ENCODE measurements around the gene ARRDC5. TPM values are rescaled to one million over a fixed set of nuclear protein-coding genes. Genes with fewer than 3 reads are reported as not detected.
A peak's percentile ranks its signal among the peaks of the same experiment; 100 is the strongest.

ARRDC5 gene
- total and polyA plus RNA-seq, 2 of the 13 experiments (the other 11 are each of a cell fraction or from before 2014, with no cell fraction given), result not detected

DNA sequence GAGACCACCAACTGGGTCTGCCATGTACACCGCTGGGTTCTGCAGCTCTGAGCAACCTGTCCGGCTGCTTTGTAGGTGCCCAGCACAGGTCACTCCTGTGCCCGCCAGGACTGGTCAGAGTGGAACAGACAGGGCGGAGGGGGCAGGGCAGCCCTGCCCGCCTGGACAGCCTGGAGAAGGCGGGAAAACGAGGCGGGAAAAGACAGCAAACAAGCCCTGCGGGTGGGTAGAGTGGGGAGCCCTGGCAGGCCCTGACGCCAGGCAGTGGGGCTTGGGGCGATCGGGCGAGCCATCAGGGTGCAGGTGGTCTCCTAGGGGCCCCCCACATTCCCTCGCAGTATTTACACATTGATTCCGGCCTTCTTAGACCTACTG is 6.1 kb upstream of the ARRDC5 start (continued):
- TF ChIP-seq IKZF4 (CRISPR knock-in tag; IDR thresholded peaks at IDR 0.05; ENCODE audit: borderline replicate concordance, low read depth, not compliant biosample characterization) (peak; percentile 4), KLF11 (CRISPR knock-in tag; IDR thresholded peaks at IDR 0.05) (no peak), ZNF563 (CRISPR knock-in tag; IDR thresholded peaks at IDR 0.05) (no peak), ZSCAN29 (CRISPR knock-in tag; conservative IDR thresholded peaks at IDR 0.05) (no peak), SP4 (CRISPR knock-in tag; IDR thresholded peaks at IDR 0.05) (no peak), SMARCE1 (IDR thresholded peaks at IDR 0.05; ENCODE audit: borderline replicate concordance) (no peak), ZNF260 (CRISPR knock-in tag; IDR thresholded peaks at IDR 0.05; ENCODE audit: borderline replicate concordance, low read depth) (no peak), KDM5B (CRISPR knock-in tag; IDR thresholded peaks at IDR 0.05; ENCODE audit: borderline replicate concordance) (peak; percentile 72), ZNF296 (CRISPR knock-in tag; conservative IDR thresholded peaks at IDR 0.05) (peak; percentile 59; the same call in 1 of the 2 replicates), ZBTB7A (CRISPR knock-in tag; IDR thresholded peaks at IDR 0.05) (peak; percentile 14; the same call in 1 of the 2 replicates), ATM (IDR thresholded peaks at IDR 0.05; ENCODE audit: borderline replicate concordance) (no peak)
- TF ChIP-seq, protein P1, sequence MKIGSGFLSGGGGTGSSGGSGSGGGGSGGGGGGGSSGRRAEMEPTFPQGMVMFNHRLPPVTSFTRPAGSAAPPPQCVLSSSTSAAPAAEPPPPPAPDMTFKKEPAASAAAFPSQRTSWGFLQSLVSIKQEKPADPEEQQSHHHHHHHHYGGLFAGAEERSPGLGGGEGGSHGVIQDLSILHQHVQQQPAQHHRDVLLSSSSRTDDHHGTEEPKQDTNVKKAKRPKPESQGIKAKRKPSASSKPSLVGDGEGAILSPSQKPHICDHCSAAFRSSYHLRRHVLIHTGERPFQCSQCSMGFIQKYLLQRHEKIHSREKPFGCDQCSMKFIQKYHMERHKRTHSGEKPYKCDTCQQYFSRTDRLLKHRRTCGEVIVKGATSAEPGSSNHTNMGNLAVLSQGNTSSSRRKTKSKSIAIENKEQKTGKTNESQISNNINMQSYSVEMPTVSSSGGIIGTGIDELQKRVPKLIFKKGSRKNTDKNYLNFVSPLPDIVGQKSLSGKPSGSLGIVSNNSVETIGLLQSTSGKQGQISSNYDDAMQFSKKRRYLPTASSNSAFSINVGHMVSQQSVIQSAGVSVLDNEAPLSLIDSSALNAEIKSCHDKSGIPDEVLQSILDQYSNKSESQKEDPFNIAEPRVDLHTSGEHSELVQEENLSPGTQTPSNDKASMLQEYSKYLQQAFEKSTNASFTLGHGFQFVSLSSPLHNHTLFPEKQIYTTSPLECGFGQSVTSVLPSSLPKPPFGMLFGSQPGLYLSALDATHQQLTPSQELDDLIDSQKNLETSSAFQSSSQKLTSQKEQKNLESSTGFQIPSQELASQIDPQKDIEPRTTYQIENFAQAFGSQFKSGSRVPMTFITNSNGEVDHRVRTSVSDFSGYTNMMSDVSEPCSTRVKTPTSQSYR (CRISPR knock-in tag; IDR thresholded peaks at IDR 0.05; ENCODE audit: borderline replicate concordance), result peak; percentile 45; the same call in 1 of the 2 replicates
- TF ChIP-seq, protein P2, sequence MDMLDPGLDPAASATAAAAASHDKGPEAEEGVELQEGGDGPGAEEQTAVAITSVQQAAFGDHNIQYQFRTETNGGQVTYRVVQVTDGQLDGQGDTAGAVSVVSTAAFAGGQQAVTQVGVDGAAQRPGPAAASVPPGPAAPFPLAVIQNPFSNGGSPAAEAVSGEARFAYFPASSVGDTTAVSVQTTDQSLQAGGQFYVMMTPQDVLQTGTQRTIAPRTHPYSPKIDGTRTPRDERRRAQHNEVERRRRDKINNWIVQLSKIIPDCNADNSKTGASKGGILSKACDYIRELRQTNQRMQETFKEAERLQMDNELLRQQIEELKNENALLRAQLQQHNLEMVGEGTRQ (IDR thresholded peaks at IDR 0.05; ENCODE audit: low read depth, low read length), result no peak
- TF ChIP-seq, protein P2 (CRISPR knock-in tag; IDR thresholded peaks at IDR 0.05; ENCODE audit: borderline replicate concordance), result no peak
- TF ChIP-seq, protein P3, sequence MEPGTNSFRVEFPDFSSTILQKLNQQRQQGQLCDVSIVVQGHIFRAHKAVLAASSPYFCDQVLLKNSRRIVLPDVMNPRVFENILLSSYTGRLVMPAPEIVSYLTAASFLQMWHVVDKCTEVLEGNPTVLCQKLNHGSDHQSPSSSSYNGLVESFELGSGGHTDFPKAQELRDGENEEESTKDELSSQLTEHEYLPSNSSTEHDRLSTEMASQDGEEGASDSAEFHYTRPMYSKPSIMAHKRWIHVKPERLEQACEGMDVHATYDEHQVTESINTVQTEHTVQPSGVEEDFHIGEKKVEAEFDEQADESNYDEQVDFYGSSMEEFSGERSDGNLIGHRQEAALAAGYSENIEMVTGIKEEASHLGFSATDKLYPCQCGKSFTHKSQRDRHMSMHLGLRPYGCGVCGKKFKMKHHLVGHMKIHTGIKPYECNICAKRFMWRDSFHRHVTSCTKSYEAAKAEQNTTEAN (CRISPR knock-in tag; conservative IDR thresholded peaks at IDR 0.05), result no peak
- TF ChIP-seq, protein P4, sequence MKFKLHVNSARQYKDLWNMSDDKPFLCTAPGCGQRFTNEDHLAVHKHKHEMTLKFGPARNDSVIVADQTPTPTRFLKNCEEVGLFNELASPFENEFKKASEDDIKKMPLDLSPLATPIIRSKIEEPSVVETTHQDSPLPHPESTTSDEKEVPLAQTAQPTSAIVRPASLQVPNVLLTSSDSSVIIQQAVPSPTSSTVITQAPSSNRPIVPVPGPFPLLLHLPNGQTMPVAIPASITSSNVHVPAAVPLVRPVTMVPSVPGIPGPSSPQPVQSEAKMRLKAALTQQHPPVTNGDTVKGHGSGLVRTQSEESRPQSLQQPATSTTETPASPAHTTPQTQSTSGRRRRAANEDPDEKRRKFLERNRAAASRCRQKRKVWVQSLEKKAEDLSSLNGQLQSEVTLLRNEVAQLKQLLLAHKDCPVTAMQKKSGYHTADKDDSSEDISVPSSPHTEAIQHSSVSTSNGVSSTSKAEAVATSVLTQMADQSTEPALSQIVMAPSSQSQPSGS (CRISPR knock-in tag; IDR thresholded peaks at IDR 0.05), result 0 out of 2 replicates have a peak, but pooled peaks have one; percentile 19
- TF ChIP-seq, protein P5, sequence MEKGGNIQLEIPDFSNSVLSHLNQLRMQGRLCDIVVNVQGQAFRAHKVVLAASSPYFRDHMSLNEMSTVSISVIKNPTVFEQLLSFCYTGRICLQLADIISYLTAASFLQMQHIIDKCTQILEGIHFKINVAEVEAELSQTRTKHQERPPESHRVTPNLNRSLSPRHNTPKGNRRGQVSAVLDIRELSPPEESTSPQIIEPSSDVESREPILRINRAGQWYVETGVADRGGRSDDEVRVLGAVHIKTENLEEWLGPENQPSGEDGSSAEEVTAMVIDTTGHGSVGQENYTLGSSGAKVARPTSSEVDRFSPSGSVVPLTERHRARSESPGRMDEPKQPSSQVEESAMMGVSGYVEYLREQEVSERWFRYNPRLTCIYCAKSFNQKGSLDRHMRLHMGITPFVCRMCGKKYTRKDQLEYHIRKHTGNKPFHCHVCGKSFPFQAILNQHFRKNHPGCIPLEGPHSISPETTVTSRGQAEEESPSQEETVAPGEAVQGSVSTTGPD (CRISPR knock-in tag; IDR thresholded peaks at IDR 0.05), result no peak
- TF ChIP-seq, protein P6, sequence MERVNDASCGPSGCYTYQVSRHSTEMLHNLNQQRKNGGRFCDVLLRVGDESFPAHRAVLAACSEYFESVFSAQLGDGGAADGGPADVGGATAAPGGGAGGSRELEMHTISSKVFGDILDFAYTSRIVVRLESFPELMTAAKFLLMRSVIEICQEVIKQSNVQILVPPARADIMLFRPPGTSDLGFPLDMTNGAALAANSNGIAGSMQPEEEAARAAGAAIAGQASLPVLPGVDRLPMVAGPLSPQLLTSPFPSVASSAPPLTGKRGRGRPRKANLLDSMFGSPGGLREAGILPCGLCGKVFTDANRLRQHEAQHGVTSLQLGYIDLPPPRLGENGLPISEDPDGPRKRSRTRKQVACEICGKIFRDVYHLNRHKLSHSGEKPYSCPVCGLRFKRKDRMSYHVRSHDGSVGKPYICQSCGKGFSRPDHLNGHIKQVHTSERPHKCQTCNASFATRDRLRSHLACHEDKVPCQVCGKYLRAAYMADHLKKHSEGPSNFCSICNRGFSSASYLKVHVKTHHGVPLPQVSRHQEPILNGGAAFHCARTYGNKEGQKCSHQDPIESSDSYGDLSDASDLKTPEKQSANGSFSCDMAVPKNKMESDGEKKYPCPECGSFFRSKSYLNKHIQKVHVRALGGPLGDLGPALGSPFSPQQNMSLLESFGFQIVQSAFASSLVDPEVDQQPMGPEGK (CRISPR knock-in tag; IDR thresholded peaks at IDR 0.05), result no peak
